A549 (cell line): ENCODE measurements around the gene DPYSL3. TPM values are rescaled to one million over a fixed set of nuclear protein-coding genes. Genes with fewer than 3 reads are reported as not detected.

ENCODE experiments used
- ATAC-seq, 2 experiments: fragments of 200-7000 bp in 1 of 2; fragments of >200 bp in 1 of 2; cut with Nextera tagmentation in 1 of 2; cut with Tn5 transposase in 1 of 2; 3 replicates each; pipeline versions ENCODE4 v1.8.0 to v1.9.1; 2018 to 2020; ENCODE audit warnings: mild to moderate bottlenecking in 1 of 2, moderate library complexity in 1 of 2
- CTCF ChIA-PET: fragments of 300-600 bp; sonication (Branson Sonifier 250); formaldehyde crosslinking; extraction: SDS; loops from one replicate; lab custom pipeline; 2021; ENCODE audit warnings: antibody characterized with exemption, inconsistent platforms; lab: Yijun Ruan, JAX
- POLR2A ChIA-PET: fragments of 350-600 bp; formaldehyde crosslinking; extraction: SDS; loops from one replicate; lab custom pipeline; 2021; ENCODE audit warnings: antibody characterized with exemption, inconsistent platforms; lab: Yijun Ruan, JAX
- DNase-seq, 2 experiments: peaks; one replicate each; pipeline versions ENCODE4 v3.0.0 to v3.0.0-alpha.2; 2011 to 2016; ENCODE audit warnings: low read depth in 1 of 2, low spot score in 1 of 2
- FAIRE-seq: peaks from 2 replicates; lab custom pipeline; 2011; peaks lifted over from hg19 to GRCh38; lab: Jason Lieb, UNC
- H3K27ac ChIP-seq, 2 experiments: fragments of >200 bp; sonication (Bioruptor Twin); formaldehyde crosslinking; 3 replicates each; pipeline ENCODE4 v1.5.1; 2016 to 2017
- H3K4me1 ChIP-seq: fragments of >200 bp; sonication (Bioruptor Twin); formaldehyde crosslinking; 3 replicates; pipeline ENCODE4 v1.6.1; 2016
- H3K4me2 ChIP-seq: fragments of >200 bp; sonication (Bioruptor Twin); formaldehyde crosslinking; 3 replicates; pipeline ENCODE4 v1.6.1; 2016
- H3K4me3 ChIP-seq: fragments of >200 bp; sonication (Bioruptor Twin); formaldehyde crosslinking; 3 replicates; pipeline ENCODE4 v1.5.1; 2016
- H3K9me3 ChIP-seq: fragments of >200 bp; sonication (Bioruptor Twin); formaldehyde crosslinking; 3 replicates; pipeline ENCODE4 v1.6.1; 2016
- BHLHE40 ChIP-seq: IDR thresholded peaks from 2 replicates; pipeline ENCODE4 v1.6.1; 2012; ENCODE audit warnings: low read depth, low read length, inconsistent platforms
- CBX2 ChIP-seq: fragments of 200-600 bp; sonication (generic); IDR thresholded peaks from 2 replicates; pipeline ENCODE4 v1.6.1; 2016; ENCODE audit warnings: low read depth, mild to moderate bottlenecking, borderline replicate concordance
- CBX8 ChIP-seq: fragments of 200-600 bp; sonication (generic); IDR thresholded peaks from 2 replicates; pipeline ENCODE4 v1.6.1; 2016
- CEBPB ChIP-seq, 2 experiments: fragments of >200 bp in 1 of 2; sonication (Bioruptor Twin) in 1 of 2; formaldehyde crosslinking in 1 of 2; IDR thresholded peaks; 2 replicates each; pipeline ENCODE4 v1.6.1; 2012 to 2016
- CHD2 ChIP-seq: fragments of 150-350 bp; IDR thresholded peaks from 2 replicates; pipeline ENCODE4 v1.6.1; 2014; ENCODE audit warnings: low read length; ENCODE audit not compliant: partially characterized antibody
- EP300 ChIP-seq, 2 experiments: fragments of >200 bp; sonication (Bioruptor Twin); formaldehyde crosslinking; IDR thresholded peaks; 2 replicates in 1 of 2; 3 replicates in 1 of 2; pipeline ENCODE4 v1.6.1; 2016 to 2017
- ESRRA ChIP-seq: fragments of 150-350 bp; IDR thresholded peaks from 2 replicates; pipeline ENCODE4 v1.6.1; 2014; ENCODE audit warnings: mild to moderate bottlenecking, low read length, borderline replicate concordance
- FOSB ChIP-seq: fragments of 250-450 bp; sonication (Bioruptor Pico); IDR thresholded peaks from 2 replicates; pipeline ENCODE4 v1.5.0; 2020; ENCODE audit warnings: mild to moderate bottlenecking, moderate library complexity
- FOSL2 ChIP-seq, 2 experiments: fragments of 450-650 bp in 1 of 2; fragments of >200 bp in 1 of 2; sonication (Bioruptor Twin) in 1 of 2; formaldehyde crosslinking; IDR thresholded peaks; 2 replicates each; pipeline versions ENCODE4 v1.5.0 to v1.6.1; 2016 to 2020; ENCODE audit warnings: mild to moderate bottlenecking in 1 of 2, moderate library complexity in 1 of 2
- FOXS1 ChIP-seq: fragments of 250-450 bp; sonication (Bioruptor Pico); IDR thresholded peaks from 2 replicates; pipeline ENCODE4 v1.5.0; 2020; ENCODE audit warnings: mild to moderate bottlenecking, moderate library complexity
- GATA3 ChIP-seq: IDR thresholded peaks from 2 replicates; pipeline ENCODE4 v1.6.1; 2012; ENCODE audit warnings: borderline replicate concordance
- HDAC2 ChIP-seq: fragments of 200-600 bp; sonication (generic); IDR thresholded peaks from 2 replicates; pipeline ENCODE4 v1.6.1; 2016
- KDM1A ChIP-seq: fragments of 200-600 bp; sonication (generic); IDR thresholded peaks from 2 replicates; pipeline ENCODE4 v1.6.1; 2016; ENCODE audit warnings: low read depth, mild to moderate bottlenecking
- KDM5A ChIP-seq: fragments of 200-600 bp; sonication (generic); IDR thresholded peaks from 2 replicates; pipeline ENCODE4 v1.6.1; 2016; ENCODE audit warnings: antibody characterized with exemption, mild to moderate bottlenecking
- MAFK ChIP-seq: fragments of 450-650 bp; IDR thresholded peaks from 2 replicates; pipeline ENCODE4 v1.6.1; 2014; ENCODE audit not compliant: partially characterized antibody
- MAZ ChIP-seq: fragments of 150-350 bp; IDR thresholded peaks from 2 replicates; pipeline ENCODE4 v1.6.1; 2014; ENCODE audit warnings: antibody characterized with exemption, low read depth, low read length, borderline replicate concordance
- NPAS2 ChIP-seq: fragments of 250-450 bp; sonication (Bioruptor Pico); IDR thresholded peaks from 2 replicates; pipeline ENCODE4 v1.8.0; 2022; ENCODE audit warnings: mild to moderate bottlenecking, moderate library complexity, borderline replicate concordance
- PHF8 ChIP-seq: fragments of 200-600 bp; sonication (generic); IDR thresholded peaks from 2 replicates; pipeline ENCODE4 v1.6.1; 2016; ENCODE audit warnings: low read depth, mild to moderate bottlenecking, antibody characterized with exemption, moderate library complexity, borderline replicate concordance
- RAD21 ChIP-seq, 2 experiments: fragments of >200 bp in 1 of 2; sonication (Bioruptor Twin) in 1 of 2; formaldehyde crosslinking in 1 of 2; IDR thresholded peaks in 1 of 2; conservative IDR thresholded peaks in 1 of 2; 2 replicates in 1 of 2; 3 replicates in 1 of 2; pipeline ENCODE4 v1.6.1; 2012 to 2018; ENCODE audit warnings: inconsistent platforms in 1 of 2
- RFX5 ChIP-seq: fragments of 450-650 bp; IDR thresholded peaks from 2 replicates; pipeline ENCODE4 v1.7.1; 2014; ENCODE audit warnings: antibody characterized with exemption, mild to moderate bottlenecking, moderate library complexity
- RNF2 ChIP-seq: fragments of 200-600 bp; sonication (generic); IDR thresholded peaks from 2 replicates; pipeline ENCODE4 v1.6.1; 2016; ENCODE audit warnings: low read depth, mild to moderate bottlenecking, antibody characterized with exemption, moderate library complexity, borderline replicate concordance
- SMC3 ChIP-seq: fragments of >200 bp; sonication (Bioruptor Twin); formaldehyde crosslinking; IDR thresholded peaks from 3 replicates; pipeline ENCODE4 v1.6.1; 2018; ENCODE audit warnings: inconsistent platforms
- SREBF2 ChIP-seq: fragments of 450-650 bp; IDR thresholded peaks from 2 replicates; pipeline ENCODE4 v1.6.1; 2014; ENCODE audit warnings: mild to moderate bottlenecking, moderate library complexity
- TFCP2L1 ChIP-seq: fragments of 250-450 bp; sonication (Bioruptor Pico); IDR thresholded peaks from 2 replicates; pipeline ENCODE4 v1.5.0; 2021; ENCODE audit warnings: mild to moderate bottlenecking
- TP53 ChIP-seq: fragments of 250-450 bp; sonication (Bioruptor Pico); IDR thresholded peaks from 2 replicates; pipeline ENCODE4 v1.5.0; 2021; ENCODE audit warnings: mild to moderate bottlenecking, moderate library complexity
- ZSCAN20 ChIP-seq: fragments of 250-450 bp; sonication (Bioruptor Pico); IDR thresholded peaks from 2 replicates; pipeline ENCODE4 v1.8.0; 2022; ENCODE audit warnings: mild to moderate bottlenecking, moderate library complexity
- WGBS: methylation state at CpG from one replicate; pipeline ENCODE4 v1.1.6; 2017; ENCODE audit errors: missing lambda C conversion rate; 5-methylcytosine and 5-hydroxymethylcytosine counted together
- polyA plus RNA-seq, 4 experiments: library from polyadenylated mRNA; depleted of rRNA in 3 of 4; stranded (reverse); fragments of >200 nt; fragmentation: RNase III in 1 of 4; extraction: RNeasy Plus Mini Kit Qiagen cat#74134 plus additional on column Dnase treatment in 1 of 4; gene quantifications; 2 replicates in 3 of 4; 3 replicates in 1 of 4; pipeline ENCODE4 v1.2.3, GENCODE V29; 2011 to 2017
- TF ChIP-seq, protein P1 (sequence below): IDR thresholded peaks from 2 replicates; pipeline ENCODE4 v1.6.1; 2012
- TF ChIP-seq, protein P2 (sequence below): fragments of 200-600 bp; sonication (generic); IDR thresholded peaks from 2 replicates; pipeline ENCODE4 v1.6.1; 2016; ENCODE audit warnings: antibody characterized with exemption, mild to moderate bottlenecking, moderate library complexity
- TF ChIP-seq, protein P3 (sequence below): fragments of 250-450 bp; sonication (Bioruptor Pico); IDR thresholded peaks from 2 replicates; pipeline ENCODE4 v1.5.0; 2021; ENCODE audit warnings: mild to moderate bottlenecking, moderate library complexity, borderline replicate concordance
- TF ChIP-seq, protein P4 (sequence below): fragments of >200 bp; sonication (Bioruptor Twin); formaldehyde crosslinking; IDR thresholded peaks from 3 replicates; pipeline ENCODE4 v1.5.1; 2016

The DPYSL3 gene
- polyA plus RNA-seq, 2 of the 4 experiments (the other 2 are of a cell fraction), result 16.5 to 22.3 TPM

DNA sequence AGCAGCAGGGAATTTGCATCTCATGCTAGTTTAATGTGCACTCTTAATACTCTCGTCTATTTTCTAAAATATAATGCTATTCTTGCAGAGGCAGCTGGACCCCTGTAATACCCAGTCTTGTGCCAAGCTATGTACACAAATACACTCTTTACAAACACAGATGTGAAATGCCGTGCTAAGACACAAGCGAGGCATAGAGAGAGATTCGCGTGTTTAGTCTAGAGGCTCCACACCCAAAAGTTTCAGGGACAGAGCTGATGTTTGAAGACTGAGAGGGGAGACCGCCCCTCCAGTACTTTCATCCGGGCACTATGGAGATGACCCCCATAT, 1.2 kb downstream of the DPYSL3 start:
- Histone ChIP-seq H3K27ac (peak overlapping the region in 1 of 2 experiments; percentile 86; a peak in 2 of 6 replicates), H3K4me1 (no peaks in the 10 kb centered on the region), H3K4me3 (peak overlapping the region; percentile 61), H3K9me3 (no peaks in the 10 kb centered on the region), H3K4me2 (peak overlapping the region; percentile 95)
- FAIRE-seq (no peak), ATAC-seq (no peak), DNase-seq (no peak)
- TF ChIP-seq FOSL2 (IDR thresholded peaks at IDR 0.05) (no peak), FOSL2 (CRISPR knock-in tag; IDR thresholded peaks at IDR 0.05) (no peak), BHLHE40 (no peak), RNF2 (no peak), ESRRA (no peak), KDM1A (no peak), CHD2 (no peak), SMC3 (no peak), MAFK (no peak), RAD21 (conservative IDR thresholded peaks at IDR 0.05 in 1 of 2, IDR thresholded peaks at IDR 0.05 in 1 of 2) (no peak), GATA3 (no peak), NPAS2 (no peak), CBX8 (no peak), CBX2 (no peak), FOXS1 (CRISPR knock-in tag) (no peak), CEBPB (IDR thresholded peaks at IDR 0.05) (no peak), TP53 (CRISPR knock-in tag) (no peak), PHF8 (no peak)
- TF ChIP-seq, protein P1, sequence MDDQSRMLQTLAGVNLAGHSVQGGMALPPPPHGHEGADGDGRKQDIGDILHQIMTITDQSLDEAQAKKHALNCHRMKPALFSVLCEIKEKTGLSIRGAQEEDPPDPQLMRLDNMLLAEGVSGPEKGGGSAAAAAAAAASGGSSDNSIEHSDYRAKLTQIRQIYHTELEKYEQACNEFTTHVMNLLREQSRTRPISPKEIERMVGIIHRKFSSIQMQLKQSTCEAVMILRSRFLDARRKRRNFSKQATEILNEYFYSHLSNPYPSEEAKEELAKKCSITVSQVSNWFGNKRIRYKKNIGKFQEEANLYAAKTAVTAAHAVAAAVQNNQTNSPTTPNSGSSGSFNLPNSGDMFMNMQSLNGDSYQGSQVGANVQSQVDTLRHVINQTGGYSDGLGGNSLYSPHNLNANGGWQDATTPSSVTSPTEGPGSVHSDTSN, result no peak
- TF ChIP-seq, protein P2, sequence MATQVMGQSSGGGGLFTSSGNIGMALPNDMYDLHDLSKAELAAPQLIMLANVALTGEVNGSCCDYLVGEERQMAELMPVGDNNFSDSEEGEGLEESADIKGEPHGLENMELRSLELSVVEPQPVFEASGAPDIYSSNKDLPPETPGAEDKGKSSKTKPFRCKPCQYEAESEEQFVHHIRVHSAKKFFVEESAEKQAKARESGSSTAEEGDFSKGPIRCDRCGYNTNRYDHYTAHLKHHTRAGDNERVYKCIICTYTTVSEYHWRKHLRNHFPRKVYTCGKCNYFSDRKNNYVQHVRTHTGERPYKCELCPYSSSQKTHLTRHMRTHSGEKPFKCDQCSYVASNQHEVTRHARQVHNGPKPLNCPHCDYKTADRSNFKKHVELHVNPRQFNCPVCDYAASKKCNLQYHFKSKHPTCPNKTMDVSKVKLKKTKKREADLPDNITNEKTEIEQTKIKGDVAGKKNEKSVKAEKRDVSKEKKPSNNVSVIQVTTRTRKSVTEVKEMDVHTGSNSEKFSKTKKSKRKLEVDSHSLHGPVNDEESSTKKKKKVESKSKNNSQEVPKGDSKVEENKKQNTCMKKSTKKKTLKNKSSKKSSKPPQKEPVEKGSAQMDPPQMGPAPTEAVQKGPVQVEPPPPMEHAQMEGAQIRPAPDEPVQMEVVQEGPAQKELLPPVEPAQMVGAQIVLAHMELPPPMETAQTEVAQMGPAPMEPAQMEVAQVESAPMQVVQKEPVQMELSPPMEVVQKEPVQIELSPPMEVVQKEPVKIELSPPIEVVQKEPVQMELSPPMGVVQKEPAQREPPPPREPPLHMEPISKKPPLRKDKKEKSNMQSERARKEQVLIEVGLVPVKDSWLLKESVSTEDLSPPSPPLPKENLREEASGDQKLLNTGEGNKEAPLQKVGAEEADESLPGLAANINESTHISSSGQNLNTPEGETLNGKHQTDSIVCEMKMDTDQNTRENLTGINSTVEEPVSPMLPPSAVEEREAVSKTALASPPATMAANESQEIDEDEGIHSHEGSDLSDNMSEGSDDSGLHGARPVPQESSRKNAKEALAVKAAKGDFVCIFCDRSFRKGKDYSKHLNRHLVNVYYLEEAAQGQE, result no peak
- TF ChIP-seq, protein P3, sequence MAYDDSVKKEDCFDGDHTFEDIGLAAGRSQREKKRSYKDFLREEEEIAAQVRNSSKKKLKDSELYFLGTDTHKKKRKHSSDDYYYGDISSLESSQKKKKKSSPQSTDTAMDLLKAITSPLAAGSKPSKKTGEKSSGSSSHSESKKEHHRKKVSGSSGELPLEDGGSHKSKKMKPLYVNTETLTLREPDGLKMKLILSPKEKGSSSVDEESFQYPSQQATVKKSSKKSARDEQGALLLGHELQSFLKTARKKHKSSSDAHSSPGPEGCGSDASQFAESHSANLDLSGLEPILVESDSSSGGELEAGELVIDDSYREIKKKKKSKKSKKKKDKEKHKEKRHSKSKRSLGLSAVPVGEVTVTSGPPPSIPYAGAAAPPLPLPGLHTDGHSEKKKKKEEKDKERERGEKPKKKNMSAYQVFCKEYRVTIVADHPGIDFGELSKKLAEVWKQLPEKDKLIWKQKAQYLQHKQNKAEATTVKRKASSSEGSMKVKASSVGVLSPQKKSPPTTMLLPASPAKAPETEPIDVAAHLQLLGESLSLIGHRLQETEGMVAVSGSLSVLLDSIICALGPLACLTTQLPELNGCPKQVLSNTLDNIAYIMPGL (CRISPR knock-in tag), result no peak
- ChIA-PET CTCF (interaction anchor here (1.1 to 1.9 kb wide), 5 partner anchors 24 to 80 kb away, joined by 3 to 6 read pairs (median 5); no protein-coding TSS in a partner anchor), POLR2A (no interaction called here)
- 45% methylated on average over 7 of the region's 7 CpGs for WGBS

DNA sequence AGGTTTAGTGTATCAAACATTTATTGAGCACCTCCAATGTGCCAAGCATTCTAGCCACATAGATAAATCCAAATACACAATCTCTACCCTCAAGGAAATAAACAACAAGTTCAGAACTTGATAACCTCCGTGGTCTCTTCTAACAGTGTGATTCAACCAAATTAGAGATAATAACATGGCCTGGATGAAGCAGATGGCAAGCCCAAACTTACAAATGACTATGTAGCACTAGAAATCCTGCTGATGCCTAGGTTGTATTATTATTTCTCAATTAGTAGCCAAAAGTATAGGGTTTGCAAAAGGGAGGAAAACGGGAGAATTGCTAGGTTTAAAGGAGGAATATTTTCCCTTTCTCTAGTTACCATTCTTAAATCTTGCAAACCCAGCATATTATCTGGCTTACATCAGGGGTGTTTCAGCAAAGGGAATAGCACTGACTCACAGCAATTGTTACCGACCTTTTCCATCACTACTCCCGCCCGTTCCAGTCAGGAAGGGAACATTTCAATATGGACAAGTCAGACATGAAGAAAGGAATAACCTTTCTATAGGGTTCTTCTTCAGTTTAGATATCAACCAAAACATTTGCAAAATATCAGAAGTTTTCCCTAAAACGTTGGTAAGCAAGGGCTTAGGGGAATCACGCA, 2.3 kb downstream of the DPYSL3 start:
- no peak for DNase-seq
- 57% methylated on average over 7 of the region's 7 CpGs for WGBS
- Histone ChIP-seq H3K4me2 (no peak overlapping the region), H3K9me3 (no peaks in the 10 kb centered on the region), H3K4me3 (no peak overlapping the region), H3K27ac (no peak overlapping the region), H3K4me1 (no peaks in the 10 kb centered on the region)
- CTCF ChIA-PET, result interaction anchor here (1.5 to 2.4 kb wide), 3 partner anchors 23 to 71 kb away, joined by 5 to 7 read pairs (median 5); no protein-coding TSS in a partner anchor
- no peak for FAIRE-seq
- no peak for ATAC-seq
- POLR2A ChIA-PET, result no interaction called here
- TF ChIP-seq ZSCAN20 (CRISPR knock-in tag), result no peak
- TF ChIP-seq KDM5A, result no peak
- TF ChIP-seq NPAS2, result no peak
- TF ChIP-seq SREBF2, result no peak
- TF ChIP-seq GATA3, result no peak
- TF ChIP-seq FOSB (CRISPR knock-in tag), result no peak
- TF ChIP-seq EP300 (IDR thresholded peaks at IDR 0.05), result no peak
- TF ChIP-seq, protein P4, sequence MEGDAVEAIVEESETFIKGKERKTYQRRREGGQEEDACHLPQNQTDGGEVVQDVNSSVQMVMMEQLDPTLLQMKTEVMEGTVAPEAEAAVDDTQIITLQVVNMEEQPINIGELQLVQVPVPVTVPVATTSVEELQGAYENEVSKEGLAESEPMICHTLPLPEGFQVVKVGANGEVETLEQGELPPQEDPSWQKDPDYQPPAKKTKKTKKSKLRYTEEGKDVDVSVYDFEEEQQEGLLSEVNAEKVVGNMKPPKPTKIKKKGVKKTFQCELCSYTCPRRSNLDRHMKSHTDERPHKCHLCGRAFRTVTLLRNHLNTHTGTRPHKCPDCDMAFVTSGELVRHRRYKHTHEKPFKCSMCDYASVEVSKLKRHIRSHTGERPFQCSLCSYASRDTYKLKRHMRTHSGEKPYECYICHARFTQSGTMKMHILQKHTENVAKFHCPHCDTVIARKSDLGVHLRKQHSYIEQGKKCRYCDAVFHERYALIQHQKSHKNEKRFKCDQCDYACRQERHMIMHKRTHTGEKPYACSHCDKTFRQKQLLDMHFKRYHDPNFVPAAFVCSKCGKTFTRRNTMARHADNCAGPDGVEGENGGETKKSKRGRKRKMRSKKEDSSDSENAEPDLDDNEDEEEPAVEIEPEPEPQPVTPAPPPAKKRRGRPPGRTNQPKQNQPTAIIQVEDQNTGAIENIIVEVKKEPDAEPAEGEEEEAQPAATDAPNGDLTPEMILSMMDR, result no peak
- no peak for TF ChIP-seq FOSL2 (IDR thresholded peaks at IDR 0.05)
- no peak for TF ChIP-seq FOSL2 (CRISPR knock-in tag; IDR thresholded peaks at IDR 0.05)
- no peak for TF ChIP-seq MAZ
- TF ChIP-seq TFCP2L1 (CRISPR knock-in tag), result no peak
- TF ChIP-seq HDAC2, result no peak
- no peak for TF ChIP-seq RFX5
